Muscle of back (tissue), 11 donors: ENCODE results near the gene COL5A1. TPM values are rescaled to one million over a fixed set of nuclear protein-coding genes. Genes with fewer than 3 reads are reported as not detected.

Source experiments
- DNase-seq, 3 donors: peaks; one replicate each; pipeline versions ENCODE4 v3.0.0 to v3.0.0-alpha.2; 2013
- polyA plus RNA-seq, 10 donors: library from polyadenylated mRNA; unstranded; fragments of 120-200 nt; gene quantifications; one replicate each; pipeline ENCODE4 v1.2.1, GENCODE V29; 2013; ENCODE audit not compliant: insufficient read length in 10 of 10

COL5A1 gene
- polyA plus RNA-seq, 10 donors: 413 to 997 (median 534) TPM

DNA sequence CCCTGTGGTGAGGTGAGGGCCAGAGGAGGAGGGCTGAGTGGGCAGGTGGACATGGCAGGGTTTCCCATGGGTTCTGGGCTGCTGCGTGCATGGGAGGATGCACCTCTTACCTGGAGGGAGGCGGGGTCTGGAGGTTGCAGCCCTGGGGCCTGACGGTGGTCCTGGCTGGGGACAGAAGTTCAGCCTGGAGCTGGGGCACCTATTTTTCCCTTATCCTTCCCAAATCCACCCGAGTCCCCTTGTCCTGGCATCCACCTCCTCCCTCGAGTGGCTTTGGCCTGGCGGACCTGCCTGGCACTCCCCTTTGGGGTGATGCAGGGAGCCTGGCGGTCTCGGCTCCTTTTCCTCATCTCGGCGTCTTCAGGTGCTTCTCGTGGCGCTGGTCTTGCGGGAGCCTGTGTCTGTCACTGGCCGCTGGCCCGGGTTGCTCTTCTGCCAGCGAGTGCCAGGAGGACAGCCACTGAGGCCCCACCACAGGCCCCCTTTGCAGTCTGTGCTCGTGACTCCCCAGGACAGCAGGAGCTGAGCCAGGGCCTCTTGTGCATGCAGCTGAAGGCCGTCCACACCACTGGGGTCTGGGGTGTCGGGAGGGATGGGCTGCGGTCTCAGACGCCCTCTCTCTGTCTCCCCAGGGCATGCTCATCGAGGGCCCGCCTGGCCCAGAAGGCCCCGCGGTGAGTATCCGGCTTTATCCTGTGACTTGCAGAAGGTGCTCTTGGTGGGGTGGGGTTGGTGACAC lies 96.4 kb downstream of the COL5A1 start:
- DNase-seq: no peak

DNA sequence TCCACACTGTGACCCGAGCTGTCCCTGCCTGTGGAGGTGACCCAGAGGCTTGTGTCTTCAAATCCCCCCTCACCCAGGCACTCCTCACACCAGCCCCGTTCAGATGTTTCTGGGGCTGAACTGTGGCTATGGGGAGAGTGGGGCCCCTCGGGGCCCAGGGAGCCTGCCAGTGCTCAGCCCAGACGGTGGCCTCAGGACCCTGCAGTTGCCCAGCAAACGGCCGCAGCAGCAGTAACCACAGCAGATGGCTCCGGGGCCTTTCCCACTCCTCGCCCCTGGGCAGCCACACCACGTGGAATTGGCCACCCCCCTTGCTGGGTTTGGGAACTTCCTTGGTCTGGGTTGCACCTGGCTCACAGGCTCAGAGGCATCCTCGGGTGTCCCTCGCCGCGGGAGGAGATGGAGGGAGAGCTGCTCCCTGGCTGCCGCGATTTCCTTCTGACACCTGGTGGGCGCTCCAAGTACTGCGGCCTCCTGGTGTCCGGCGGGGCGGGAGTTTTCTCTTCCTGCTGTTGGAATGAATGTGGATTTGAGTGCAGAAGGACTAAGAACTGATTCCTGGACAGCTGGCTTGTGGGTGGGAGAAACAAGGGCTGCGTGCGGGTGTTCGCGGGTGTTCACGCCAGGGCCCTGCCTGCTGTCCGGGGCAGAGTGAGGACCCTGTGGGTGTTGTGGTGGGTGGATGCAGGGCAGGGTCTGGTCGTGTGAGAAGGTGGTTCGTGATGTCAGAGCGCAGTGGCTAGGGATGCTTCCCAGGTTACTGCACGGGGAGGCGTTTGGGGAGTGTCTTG lies 97.5 kb downstream of the COL5A1 start:
- peak; percentile 52 to 88 (median 76) for DNase-seq

DNA sequence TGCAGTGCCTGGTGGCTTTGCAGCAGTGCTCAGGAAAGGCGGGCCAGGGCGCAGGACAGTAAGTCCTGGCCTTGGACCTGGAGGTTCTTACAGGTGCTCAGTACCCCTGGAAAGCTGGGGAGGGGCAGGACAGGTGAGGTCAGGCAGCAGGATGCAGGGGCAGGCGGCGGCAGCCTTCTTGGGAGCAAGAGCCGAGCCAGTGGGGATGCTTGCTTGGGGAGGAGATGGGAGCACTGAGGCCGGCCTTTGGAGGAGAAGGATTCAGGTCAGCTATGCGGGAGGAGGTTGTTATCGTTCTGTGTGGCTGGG lies 98.0 kb downstream of the COL5A1 start:
- DNase-seq: no peak

DNA sequence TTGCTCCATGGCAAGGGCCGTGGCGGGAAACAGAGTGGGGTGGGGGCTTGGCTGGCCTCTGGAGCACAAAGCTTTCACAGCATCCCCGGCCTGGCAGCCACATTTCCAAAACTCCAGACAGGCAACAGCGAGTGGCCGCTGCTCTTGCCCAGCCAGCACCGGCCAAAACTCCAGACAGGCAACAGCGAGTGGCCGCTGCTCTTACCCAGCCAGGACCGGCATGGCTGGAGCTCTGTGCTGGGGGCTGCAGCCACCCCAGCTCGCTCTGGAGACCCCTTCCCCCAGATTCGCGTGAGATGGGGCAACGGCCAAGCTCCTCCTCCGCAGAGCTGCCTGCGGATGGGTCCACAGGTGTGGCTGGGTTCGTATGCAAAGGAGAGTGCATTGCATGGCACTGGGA lies 98.5 kb downstream of the COL5A1 start:
- no peak for DNase-seq

DNA sequence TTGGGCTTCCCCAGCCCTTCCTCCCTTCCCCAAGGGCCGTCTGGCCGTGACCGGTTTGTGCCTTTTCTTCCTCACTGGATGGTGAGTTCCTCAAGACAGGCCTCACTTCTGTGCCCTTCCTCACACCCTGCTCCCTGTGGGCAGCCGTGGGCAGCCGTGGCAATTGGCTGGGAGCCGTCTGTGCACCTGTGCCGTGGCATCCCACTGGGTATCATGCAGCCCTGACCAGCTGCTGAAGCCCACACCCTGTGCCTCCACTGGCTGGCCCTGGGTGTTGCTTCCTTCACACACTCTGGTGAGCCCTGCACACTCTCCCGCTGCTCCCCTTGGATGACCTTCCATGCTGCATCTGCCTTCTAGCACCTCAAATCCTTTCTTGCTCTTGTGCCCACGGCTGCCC lies 100.2 kb downstream of the COL5A1 start:
- DNase-seq: peak in 1 of 3 donors; percentile 11

DNA sequence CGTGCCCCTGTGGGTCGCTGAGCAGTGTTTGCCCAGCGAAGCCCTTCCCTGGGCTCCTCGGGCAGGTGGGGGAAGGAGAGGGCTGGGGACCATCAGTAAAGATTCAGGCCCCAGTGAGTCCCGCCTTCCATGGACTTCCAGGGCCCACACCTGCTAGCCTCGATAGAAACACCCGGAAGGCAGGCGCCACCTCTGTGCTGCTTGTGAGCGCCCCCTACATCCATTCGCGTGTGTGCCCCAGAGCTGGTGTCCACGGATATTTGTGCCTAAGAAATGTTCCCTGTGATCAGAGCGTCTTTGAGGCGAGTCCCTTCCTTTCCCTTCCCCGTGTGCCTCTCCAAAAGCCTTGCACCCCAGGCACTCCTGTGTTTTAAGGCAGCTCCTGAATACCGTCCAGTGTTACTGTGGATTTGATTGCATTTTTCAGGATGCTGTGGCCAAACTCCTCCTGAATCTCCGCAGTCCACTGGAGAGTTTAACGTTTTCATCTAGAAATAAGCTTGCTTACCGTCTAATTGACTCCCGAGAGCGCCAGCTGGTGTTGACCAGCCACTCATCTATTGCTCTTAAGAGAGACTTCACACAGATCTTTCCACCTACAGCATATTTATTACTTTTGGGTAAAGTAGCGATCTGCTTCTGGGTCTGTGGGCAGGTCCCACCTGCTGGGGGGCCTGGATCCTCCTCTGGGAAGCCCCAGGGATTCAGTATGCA lies 101.4 kb downstream of the COL5A1 start:
- DNase-seq: peak in 1 of 3 donors; percentile 35

DNA sequence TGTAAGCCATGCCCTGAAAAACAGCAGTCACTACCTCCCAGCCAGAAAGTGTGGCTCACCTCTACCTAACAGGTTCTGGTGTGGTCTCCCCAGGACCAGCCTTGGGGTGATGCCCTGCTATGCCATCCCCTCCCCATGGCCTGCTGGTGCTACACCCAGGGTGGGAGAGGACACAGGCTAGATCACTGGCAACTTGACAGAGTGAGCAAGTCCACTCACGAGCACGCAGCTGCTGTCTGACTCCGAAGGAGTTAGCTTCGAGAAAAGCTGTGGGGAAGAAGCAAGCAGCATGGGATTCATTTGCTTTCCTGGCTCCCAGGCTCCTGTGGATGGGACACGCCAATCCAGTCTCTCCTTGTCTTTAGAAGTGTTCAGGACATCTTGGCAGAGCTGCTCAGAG lies 102.2 kb downstream of the COL5A1 start:
- peak in 1 of 3 donors; percentile 57 for DNase-seq

DNA sequence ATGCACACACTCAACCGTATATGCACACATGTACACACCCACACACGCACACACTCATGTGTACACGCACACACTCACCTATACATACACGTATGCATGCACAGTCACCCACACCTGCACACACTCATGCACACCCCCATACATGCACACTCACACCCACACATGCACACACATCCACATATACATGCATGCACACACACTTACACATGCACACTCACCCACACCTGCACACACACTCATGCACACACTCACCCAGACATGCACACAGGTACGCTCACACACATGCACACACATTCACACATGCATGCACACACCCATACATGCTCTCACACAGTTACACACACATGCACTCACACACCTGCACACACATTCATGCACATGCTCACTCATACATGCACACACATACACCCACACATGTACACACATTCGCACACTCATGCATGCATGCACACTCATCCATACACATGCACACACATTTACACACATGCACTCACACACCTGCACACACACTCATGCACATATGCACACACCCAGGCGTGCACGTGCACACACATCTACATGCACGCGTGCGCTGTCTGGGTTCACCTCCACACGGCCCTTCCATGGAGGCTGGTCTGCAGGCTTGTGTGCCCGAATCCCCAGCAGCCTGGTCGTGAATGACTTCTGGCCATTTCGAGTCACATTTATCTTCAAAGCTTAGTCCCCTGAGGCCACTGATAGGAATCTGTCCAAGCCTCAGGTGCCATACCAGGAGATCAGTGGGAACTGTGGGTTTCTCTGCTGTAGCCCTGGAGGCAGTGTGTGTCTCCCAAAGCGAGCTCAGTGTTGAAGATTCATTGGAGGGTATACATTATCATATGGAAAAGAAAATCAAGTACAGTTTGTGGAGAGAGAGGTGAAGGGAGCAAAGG lies 103.0 kb downstream of the COL5A1 start:
- no peak for DNase-seq

DNA sequence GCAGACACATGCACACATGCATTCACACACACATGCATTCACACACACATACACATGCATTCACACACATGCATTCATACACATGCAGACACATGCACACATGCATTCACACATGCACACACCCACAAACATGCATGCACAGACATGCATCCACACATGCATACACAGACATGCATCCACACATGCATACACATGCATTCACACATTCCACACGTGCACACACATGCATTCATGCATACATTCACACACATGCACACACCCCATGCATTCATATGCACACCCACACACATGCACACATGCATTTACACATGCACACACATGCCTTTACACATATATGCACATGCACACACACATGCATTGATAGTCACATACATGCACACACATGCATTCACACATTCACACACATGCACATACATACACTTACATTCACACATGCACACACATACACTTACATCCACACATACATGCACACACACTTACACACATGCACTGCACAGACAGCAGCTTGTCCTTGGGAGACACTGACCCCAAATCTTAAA lies 106.4 kb downstream of the COL5A1 start:
- no peak for DNase-seq

DNA sequence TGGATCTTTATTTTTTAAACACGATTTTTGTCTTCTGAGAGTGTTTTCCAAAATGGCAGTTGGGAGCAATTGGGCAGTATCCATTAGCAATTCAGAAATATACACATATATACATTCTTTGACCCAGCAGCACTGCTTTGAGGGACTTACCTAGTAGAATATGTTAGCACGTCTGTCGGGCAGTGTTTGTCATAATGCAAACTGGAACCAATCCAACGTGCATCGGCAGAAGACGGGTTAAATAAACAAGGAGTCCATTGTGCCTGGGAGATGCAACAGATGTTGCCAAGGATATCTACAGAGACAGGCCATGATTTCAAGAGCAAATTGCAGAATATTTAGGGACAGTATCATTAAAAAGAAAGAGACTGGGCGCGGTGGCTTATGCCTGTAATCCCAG lies 107.0 kb downstream of the COL5A1 start:
- DNase-seq: no peak

DNA sequence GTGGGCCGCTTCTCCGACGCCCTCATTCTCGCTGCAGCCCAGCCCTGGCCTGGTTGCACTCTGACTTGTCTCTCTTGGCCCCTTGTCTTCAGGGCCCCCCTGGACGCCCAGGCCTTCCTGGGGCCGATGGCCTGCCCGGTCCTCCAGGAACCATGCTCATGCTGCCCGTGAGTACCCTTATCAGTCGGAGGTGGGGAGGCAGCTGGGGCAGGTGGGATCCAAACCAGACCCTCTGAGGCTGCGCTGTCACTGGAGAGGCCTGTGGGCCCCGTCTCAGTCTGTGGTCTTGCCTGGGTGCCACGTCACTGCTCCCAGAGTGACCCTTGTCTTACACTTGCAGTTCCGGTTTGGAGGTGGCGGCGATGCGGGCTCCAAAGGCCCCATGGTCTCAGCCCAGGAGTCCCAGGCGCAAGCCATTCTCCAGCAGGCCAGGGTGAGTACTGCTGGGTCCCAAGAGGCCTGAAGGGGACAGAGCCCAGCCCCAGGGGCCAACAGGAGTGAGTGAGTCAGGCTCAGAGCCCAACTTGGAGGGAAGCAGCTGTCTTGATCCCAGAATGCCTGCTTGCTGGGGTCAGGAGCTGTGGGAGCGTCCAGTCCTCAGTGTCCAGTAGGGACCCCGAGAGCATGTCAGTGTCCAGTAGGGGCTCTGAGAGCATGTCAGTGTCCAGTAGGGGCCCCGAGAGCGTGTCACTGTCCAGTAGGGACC lies 109.0 kb downstream of the COL5A1 start:
- DNase-seq: no peak

DNA sequence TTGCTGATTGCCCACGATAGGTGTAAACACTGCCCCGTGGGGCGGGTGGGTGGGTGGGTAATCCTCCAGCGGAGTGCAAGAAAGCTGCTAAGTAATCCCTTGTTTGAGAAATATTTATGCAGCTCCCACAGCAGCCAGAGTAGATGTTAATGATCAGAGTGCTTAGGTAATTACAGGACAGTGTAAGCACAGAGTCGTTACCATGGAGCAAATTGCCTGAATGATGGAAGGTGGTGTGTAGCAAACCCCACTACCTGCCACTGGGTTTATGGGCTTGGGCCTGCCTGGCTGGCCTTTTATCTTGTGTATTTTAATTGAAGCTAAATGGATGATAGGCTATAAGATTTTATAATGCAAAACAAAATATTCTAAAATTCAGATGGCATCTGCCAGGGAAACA lies 110.0 kb downstream of the COL5A1 start:
- no peak for DNase-seq

DNA sequence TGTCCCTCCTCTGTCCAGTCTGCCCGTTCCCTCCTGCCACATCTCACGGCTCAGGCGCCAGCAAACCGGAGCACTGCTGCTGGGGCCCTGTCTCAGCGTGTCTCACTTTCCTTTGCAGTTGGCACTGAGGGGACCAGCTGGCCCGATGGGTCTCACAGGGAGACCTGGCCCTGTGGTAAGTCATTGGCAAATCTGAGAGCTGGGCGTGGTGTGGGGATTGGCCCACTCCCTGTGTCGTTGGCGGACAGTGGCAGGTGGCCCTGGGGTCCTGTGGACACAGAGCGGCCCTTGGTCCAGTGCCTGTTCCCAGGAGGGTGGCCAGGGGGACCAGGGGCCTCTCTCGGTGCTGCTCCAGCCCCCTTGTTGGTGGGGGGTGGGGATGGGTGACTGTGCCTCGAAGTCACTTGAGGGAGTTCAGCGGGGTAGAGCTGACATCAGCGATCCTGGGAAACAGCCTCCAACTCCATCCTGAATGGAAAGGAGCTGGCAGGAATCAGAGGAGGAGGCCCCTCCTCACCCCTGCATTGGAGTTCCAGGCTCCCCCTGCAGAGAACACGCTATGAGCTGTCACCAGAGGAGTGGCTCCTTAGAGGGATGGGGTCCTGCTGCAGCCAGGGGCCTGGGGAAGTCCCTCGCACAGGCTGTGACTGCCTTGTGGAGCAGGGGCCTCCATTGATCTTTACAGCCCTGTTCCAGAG lies 111.0 kb downstream of the COL5A1 start:
- peak in 1 of 3 donors; percentile 56 for DNase-seq

DNA sequence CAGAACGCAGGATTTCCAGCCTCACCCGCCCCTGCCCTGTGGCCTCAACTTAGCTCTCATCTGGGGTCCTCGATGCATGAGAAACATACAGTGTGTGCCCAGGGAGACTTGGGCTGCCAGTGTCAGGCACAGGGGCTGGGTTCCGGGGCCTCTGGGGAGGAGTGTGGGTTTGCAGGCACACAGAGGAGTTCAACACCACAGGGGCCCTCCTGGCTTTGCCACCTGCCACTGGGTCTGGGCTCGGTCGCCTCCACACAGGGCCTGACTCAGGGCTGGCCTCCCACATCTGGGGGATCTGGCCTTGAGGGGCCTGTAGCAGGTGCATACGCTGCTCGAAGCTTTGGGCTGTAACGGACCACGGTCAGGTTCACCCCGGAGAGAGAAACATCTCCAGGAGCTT lies 111.6 kb downstream of the COL5A1 start:
- DNase-seq: no peak

DNA sequence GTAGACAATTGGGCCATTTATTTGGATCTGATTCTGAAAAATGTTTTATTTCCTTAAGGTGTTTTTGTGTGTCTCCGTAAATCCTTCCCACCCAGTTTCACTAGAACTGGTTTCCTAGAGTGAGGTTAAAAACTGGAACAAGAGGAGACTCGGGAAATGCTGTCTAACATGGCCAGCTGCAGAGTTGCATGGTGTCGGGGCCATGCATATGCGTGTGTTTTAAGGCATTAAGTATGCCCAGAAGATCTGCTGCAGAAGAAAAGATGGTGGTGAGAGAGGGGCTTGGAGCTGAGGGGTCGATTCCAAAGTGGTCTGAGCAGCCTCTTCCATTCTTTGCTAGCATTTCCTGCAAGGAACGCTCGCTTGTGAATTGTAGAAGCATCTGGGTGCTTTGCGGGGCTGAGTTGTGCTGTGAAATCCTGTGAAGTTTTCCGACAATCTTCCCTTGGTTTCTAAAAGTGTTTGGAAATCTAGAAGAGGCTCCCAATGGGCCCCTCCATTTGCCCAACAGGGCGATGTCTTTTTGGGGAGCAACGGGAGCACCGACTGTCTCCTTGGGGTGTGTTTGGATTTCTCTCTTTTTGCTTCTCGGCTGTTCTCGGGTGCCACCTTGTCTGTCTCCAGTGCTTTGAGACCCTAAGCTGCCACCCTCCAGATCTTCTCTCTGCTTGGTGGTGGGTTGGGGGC lies 113.8 kb downstream of the COL5A1 start:
- DNase-seq: no peak

DNA sequence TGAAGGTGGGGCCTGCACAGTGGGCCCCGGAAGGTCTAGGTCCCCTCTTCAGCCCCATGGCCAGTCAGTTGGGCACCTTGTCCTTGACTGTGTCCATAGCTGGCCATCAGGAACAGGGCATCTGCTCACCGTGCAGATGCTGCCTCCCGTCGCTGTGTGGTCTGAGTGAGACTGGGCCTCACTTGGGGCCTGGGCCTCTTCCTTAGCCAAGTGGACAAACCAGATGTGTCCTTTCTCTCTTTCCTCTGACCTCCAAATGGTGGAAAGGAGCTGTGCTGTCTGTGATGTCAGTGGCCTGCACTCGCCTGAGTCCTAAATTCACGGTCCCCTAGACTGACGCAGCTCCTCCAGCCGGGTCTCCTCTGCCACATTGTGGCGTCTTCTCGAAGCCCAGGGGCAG lies 114.5 kb downstream of the COL5A1 start:
- peak in 1 of 3 donors; percentile 64 for DNase-seq

DNA sequence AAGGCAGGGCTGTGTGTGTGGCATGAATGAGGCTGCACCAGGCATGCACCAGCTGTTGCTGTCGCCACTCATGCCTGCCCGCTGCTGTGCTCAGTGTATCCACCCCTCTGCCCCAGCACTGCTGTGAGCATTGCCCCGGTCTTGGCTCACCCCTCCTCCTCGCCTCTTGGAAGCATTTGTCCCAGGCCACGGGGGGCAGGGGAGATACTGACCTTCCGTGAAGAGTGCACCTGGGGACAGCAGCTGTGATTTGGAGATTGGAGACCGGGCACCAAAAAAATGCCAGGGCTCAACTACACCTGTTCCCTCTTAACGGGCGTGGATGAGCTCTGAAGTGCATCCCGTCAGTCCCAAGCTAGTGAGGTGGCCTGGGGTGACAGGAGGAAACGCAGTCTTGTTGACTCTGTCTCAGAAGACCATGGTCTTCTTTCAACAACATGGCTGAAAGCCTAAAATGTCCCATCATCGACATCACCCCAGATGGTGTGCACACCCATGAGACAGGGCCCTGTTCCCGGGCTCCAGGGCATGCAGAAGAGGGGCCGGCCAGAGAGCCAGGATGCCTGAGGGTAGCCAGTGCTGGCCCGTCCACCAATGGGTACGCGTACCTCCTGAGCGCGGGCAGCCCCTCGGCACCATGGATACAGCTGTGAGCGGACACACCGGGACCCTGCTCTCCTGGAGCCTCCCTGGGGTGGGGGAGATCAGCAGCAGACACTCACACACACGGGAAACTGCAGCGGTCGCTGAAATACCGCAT lies 115.8 kb downstream of the COL5A1 start:
- DNase-seq: no peak

DNA sequence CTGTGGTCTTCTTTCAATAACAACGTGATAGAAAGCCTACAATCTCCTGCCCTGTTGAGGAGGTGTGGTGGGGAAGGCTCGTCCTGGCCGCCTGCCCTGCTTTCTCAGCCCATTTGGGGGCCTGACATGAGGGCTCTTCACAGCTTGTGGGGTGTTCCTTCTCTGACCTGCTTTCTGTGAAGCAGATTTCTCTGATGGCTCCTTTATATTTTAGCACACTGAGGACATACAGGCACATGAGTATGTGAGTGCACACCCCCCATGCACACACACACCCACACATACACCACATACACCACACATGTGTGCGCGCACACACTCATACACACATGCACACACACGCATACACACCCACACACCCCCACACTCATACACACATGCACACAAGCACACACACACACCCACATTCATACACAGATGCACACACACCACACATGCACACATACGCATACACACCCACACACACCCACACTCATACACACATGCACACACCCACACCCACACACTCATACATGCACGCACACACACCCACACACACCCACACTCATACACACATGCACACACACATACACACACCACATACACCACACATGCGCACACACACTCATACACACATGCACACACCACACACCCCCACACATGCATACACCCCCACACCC lies 117.5 kb downstream of the COL5A1 start:
- peak in 2 of 3 donors; percentile 45 to 65 for DNase-seq
